Measurements from ENCODE around the gene PRAC1. TPM values are rescaled to one million over a fixed set of nuclear protein-coding genes. Genes with fewer than 3 reads are reported as not detected.

PRAC1 gene
- total RNA-seq, 1 donor from 2014 or later, result not detected

GRCh38 chr17:48715496-48716399 is 6.6 kb downstream of the PRAC1 start:
- FAIRE-seq (no peak), DNase-seq (ENCODE audit: low read depth) (no peak)
- TF ChIP-seq CTCF (IDR thresholded peaks at IDR 0.05; ENCODE audit: insufficient read depth, low read length, severe bottlenecking), result no peak
- no peak overlapping the region for H3K4me3 ChIP-seq (ENCODE audit: low read depth, low read length)
- peaks cover 39% of the 10 kb centered on the region for H3K27me3 ChIP-seq (ENCODE audit: control insufficient read depth, insufficient read depth, low read length)
- H3K36me3 ChIP-seq (ENCODE audit: control insufficient read depth, insufficient read depth, low read length), result no peaks in the 10 kb centered on the region

- FAIRE-seq, result no peak
- no peak for TF ChIP-seq CTCF (IDR thresholded peaks at IDR 0.05; ENCODE audit: insufficient read depth, low read length, severe bottlenecking)
Observed at GRCh38 chr17:48711128-48711527, 11.2 kb downstream of the PRAC1 start.

GRCh38 chr17:48704361-48705248 is 17.7 kb downstream of the PRAC1 start:
- DNase-seq (ENCODE audit: low read depth), result no peak
- Histone ChIP-seq H3K27me3 (ENCODE audit: control insufficient read depth, insufficient read depth, low read length) (peaks cover 14% of the 10 kb centered on the region), H3K4me3 (ENCODE audit: low read depth, low read length) (no peak overlapping the region), H3K36me3 (ENCODE audit: control insufficient read depth, insufficient read depth, low read length) (no peaks in the 10 kb centered on the region)
- no peak for TF ChIP-seq CTCF (IDR thresholded peaks at IDR 0.05; ENCODE audit: insufficient read depth, low read length, severe bottlenecking)
- FAIRE-seq, result no peak

More at GRCh38 chr17:48711128-48711527, 11.2 kb downstream of the PRAC1 start:
- H3K27me3 ChIP-seq (ENCODE audit: control insufficient read depth, insufficient read depth, low read length), result peaks cover 13% of the 10 kb centered on the region
- H3K4me3 ChIP-seq (ENCODE audit: low read depth, low read length), result no peak overlapping the region
- no peak for DNase-seq (ENCODE audit: low read depth)
- no peaks in the 10 kb centered on the region for H3K36me3 ChIP-seq (ENCODE audit: control insufficient read depth, insufficient read depth, low read length)

GRCh38 chr17:48701864-48702532 is 20.3 kb downstream of the PRAC1 start:
- no peak for TF ChIP-seq CTCF (IDR thresholded peaks at IDR 0.05; ENCODE audit: insufficient read depth, low read length, severe bottlenecking)
- H3K36me3 ChIP-seq (ENCODE audit: control insufficient read depth, insufficient read depth, low read length), result no peaks in the 10 kb centered on the region
- no peak overlapping the region for H3K4me3 ChIP-seq (ENCODE audit: low read depth, low read length)
- H3K27me3 ChIP-seq (ENCODE audit: control insufficient read depth, insufficient read depth, low read length), result peaks cover 13% of the 10 kb centered on the region
- DNase-seq (ENCODE audit: low read depth) (no peak), FAIRE-seq (no peak)

- no peaks in the 10 kb centered on the region for H3K36me3 ChIP-seq (ENCODE audit: control insufficient read depth, insufficient read depth, low read length)
- no peak overlapping the region for H3K4me3 ChIP-seq (ENCODE audit: low read depth, low read length)
- TF ChIP-seq CTCF (IDR thresholded peaks at IDR 0.05; ENCODE audit: insufficient read depth, low read length, severe bottlenecking), result no peak
- H3K27me3 ChIP-seq (ENCODE audit: control insufficient read depth, insufficient read depth, low read length), result no peaks in the 10 kb centered on the region
- no peak for FAIRE-seq
- DNase-seq (ENCODE audit: low read depth), result no peak
Observed at GRCh38 chr17:48693178-48693577, 29.1 kb downstream of the PRAC1 start.

All from bronchial epithelial cell (primary cell).